T-cell (primary cell): ENCODE measurements around the gene ARR3. TPM values are rescaled to one million over a fixed set of nuclear protein-coding genes. Genes with fewer than 3 reads are reported as not detected.

Experiments
- ATAC-seq, 4 experiments: fragments of 200-7000 bp in 3 of 4; fragments of 150-1000 bp in 1 of 4; cut with Tn5 transposase; replicated peaks in 1 of 4; 1 replicate in 3 of 4; 2 replicates in 1 of 4; pipeline ENCODE4 v1.10.0; 2021; ENCODE audit warnings: moderate library complexity in 3 of 4, mild to moderate bottlenecking in 2 of 4, moderate number of reproducible peaks in 1 of 4
- CTCF ChIA-PET, 2 donors: fragments of 300-600 bp; sonication (Branson Sonifier 250); formaldehyde crosslinking; loops; one replicate each; lab custom pipeline; 2022; ENCODE audit warnings: antibody characterized with exemption in 2 of 2; lab: Charles Lee
- POLR2A ChIA-PET, 2 donors: fragments of 300-600 bp; sonication (Branson Sonifier 250); formaldehyde crosslinking; loops; one replicate each; lab custom pipeline; 2022; ENCODE audit warnings: antibody characterized with exemption in 2 of 2; lab: Charles Lee
- DNase-seq, 35 experiments: peaks; one replicate each; pipeline versions ENCODE4 v3.0.0 to v3.0.0-alpha.2; 2013 to 2023
- H3K27ac ChIP-seq: one replicate; pipeline ENCODE4 v1.5.1; 2013; ENCODE audit warnings: low read length
- H3K27me3 ChIP-seq, 2 experiments: replicated peaks in 1 of 2; 1 replicate in 1 of 2; 2 replicates in 1 of 2; pipeline versions ENCODE4 v1.6.1 to v1.7.0; 2013; ENCODE audit warnings: low read length in 1 of 2, mixed read lengths in 1 of 2; ENCODE audit not compliant: control insufficient read depth in 2 of 2, insufficient read depth in 2 of 2; ENCODE audit errors: extremely low read depth in 1 of 2
- H3K36me3 ChIP-seq, 2 donors: 1 replicate in 1 of 2; 2 replicates in 1 of 2; pipeline versions ENCODE4 v1.6.1 to v1.7.0; 2013; ENCODE audit warnings: low read length in 1 of 2; ENCODE audit not compliant: control insufficient read depth in 2 of 2, insufficient read depth in 1 of 2; ENCODE audit errors: extremely low read depth in 1 of 2
- H3K4me1 ChIP-seq, 2 experiments: 1 replicate in 1 of 2; 2 replicates in 1 of 2; pipeline versions ENCODE4 v1.6.1 to v1.7.0; 2013; ENCODE audit warnings: low read length in 2 of 2, mixed read lengths in 1 of 2; ENCODE audit not compliant: insufficient read depth in 2 of 2, control insufficient read depth in 1 of 2; ENCODE audit errors: extremely low read depth in 1 of 2
- H3K4me3 ChIP-seq, 2 donors: 1 replicate in 1 of 2; 2 replicates in 1 of 2; pipeline versions ENCODE4 v1.5.1 to v1.7.0; 2013; ENCODE audit warnings: mild to moderate bottlenecking in 2 of 2, low read length in 1 of 2, moderate library complexity in 1 of 2; ENCODE audit not compliant: control insufficient read depth in 1 of 2; ENCODE audit errors: extremely low read depth in 1 of 2
- H3K9me3 ChIP-seq: 2 replicates; pipeline ENCODE4 v1.7.0; 2013
- H3K27ac Mint-ChIP-seq, 2 donors: one replicate each; pipeline ENCODE4 v1.8.0; 2020 to 2021; ENCODE audit warnings: mild to moderate bottlenecking in 2 of 2, mixed read lengths in 2 of 2
- H3K27me3 Mint-ChIP-seq, 2 donors: one replicate each; pipeline ENCODE4 v1.8.0; 2021 to 2022; ENCODE audit warnings: mixed read lengths in 2 of 2
- H3K36me3 Mint-ChIP-seq: one replicate; pipeline ENCODE4 v1.8.0; 2021; ENCODE audit warnings: mixed read lengths
- H3K4me1 Mint-ChIP-seq, 3 donors: one replicate each; pipeline ENCODE4 v1.8.0; 2020 to 2022; ENCODE audit warnings: mixed read lengths in 3 of 3, mild to moderate bottlenecking in 1 of 3
- H3K4me3 Mint-ChIP-seq, 3 donors: one replicate each; pipeline ENCODE4 v1.8.0; 2020 to 2022; ENCODE audit warnings: mild to moderate bottlenecking in 3 of 3, mixed read lengths in 3 of 3, moderate library complexity in 3 of 3
- H3K9me3 Mint-ChIP-seq, 3 donors: one replicate each; pipeline ENCODE4 v1.8.0; 2020 to 2022; ENCODE audit warnings: mixed read lengths in 3 of 3
- WGBS: methylation state at CpG from one replicate; pipeline ENCODE4 v1.1.5; 2013; ENCODE audit warnings: missing lambda C conversion rate; ENCODE audit not compliant: insufficient coverage; 5-methylcytosine and 5-hydroxymethylcytosine counted together
- total RNA-seq, 35 experiments: library from RNA in 6 of 35; stranded (reverse) in 6 of 35; fragments of 120-200 nt in 1 of 35; gene quantifications; one replicate each; pipeline versions ENCODE4 v1.2.1 to v1.2.4 and lab custom pipeline; 2013 to 2026

ARR3 gene
- total RNA-seq (not detected), total RNA-seq (lab: John Stamatoyannopoulos, UW) (0 to 0.09 (median 0) reads per million in 29 experiments)
- total RNA-seq (2013), result not detected

DNA sequence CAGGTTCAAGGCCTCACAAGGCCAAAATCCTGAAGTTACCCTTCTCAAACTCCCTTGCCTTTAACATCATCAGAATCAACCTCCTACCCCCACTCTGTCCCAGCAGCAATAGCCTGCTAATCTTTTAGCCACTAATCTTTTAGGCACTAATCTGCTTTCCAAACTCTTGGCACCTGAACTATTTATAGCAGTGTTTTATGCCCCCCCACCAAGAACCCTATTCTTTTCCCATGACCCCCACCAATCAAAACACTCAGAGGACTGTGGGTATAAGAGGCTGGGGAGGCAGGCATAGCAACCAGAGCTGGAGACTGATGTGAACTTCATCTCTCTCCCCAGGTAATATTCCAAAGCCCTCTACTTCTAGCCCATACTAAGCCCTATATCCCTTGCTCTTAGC is at the start of gene ARR3:
ARR3 (plus strand) TSS at position 301 of the 400 bp plus-strand sequence. CDS start 1,052 bp downstream, outside the sequence.
- H3K36me3 ChIP-seq, result no peaks in the 10 kb centered on the region
- Mint-ChIP-seq H3K36me3 (peaks cover 7% of the 10 kb centered on the region), H3K4me3 (no peak within 1 kb of the TSS), H3K27ac (no peak within 1 kb of the TSS), H3K27me3 (peaks cover 0 to 23% of the 10 kb centered on the region in 2 donors), H3K9me3 (no peaks in the 10 kb centered on the region), H3K4me1 (no peaks in the 10 kb centered on the region)
- CTCF ChIA-PET, result no interaction called here
- H3K4me1 ChIP-seq, result no peaks in the 10 kb centered on the region
- H3K27ac ChIP-seq, result no peak within 1 kb of the TSS
- no peaks in the 10 kb centered on the region for H3K9me3 ChIP-seq
- H3K4me3 ChIP-seq, result no peak within 1 kb of the TSS
- no peaks in the 10 kb centered on the region for H3K27me3 ChIP-seq
- ATAC-seq (no peak), DNase-seq (no peak)
- POLR2A ChIA-PET, result no interaction called here

- ATAC-seq (no peak), DNase-seq (no peak)
- Mint-ChIP-seq H3K4me3 (no peak overlapping the region), H3K36me3 (no peaks in the 10 kb centered on the region), H3K27me3 (peaks cover 0 to 12% of the 10 kb centered on the region in 2 donors), H3K27ac (no peak overlapping the region), H3K9me3 (no peaks in the 10 kb centered on the region), H3K4me1 (no peaks in the 10 kb centered on the region)
- Histone ChIP-seq H3K36me3 (no peaks in the 10 kb centered on the region), H3K27me3 (no peaks in the 10 kb centered on the region), H3K9me3 (no peaks in the 10 kb centered on the region), H3K4me3 (no peak overlapping the region), H3K4me1 (no peaks in the 10 kb centered on the region), H3K27ac (no peak overlapping the region)
- ChIA-PET CTCF (interaction anchor here in 1 of 2 donors (0.6 to 1.3 kb wide), 2 partner anchors 109 to 123 kb away, joined by 3 read pairs; no protein-coding TSS in a partner anchor), POLR2A (no interaction called here)
- WGBS, result no CpG with 5 or more reads among the region's 5 CpGs
Observed at GRCh38 chrX:70219938-70220764, 48.0 kb upstream of the ARR3 start.

- Histone ChIP-seq H3K9me3 (no peaks in the 10 kb centered on the region), H3K36me3 (no peaks in the 10 kb centered on the region), H3K27me3 (no peaks in the 10 kb centered on the region), H3K4me1 (no peaks in the 10 kb centered on the region), H3K4me3 (no peak overlapping the region), H3K27ac (no peak overlapping the region)
- DNase-seq (no peak), ATAC-seq (no peak)
- CTCF ChIA-PET, result no interaction called here
- Mint-ChIP-seq H3K27ac (no peak overlapping the region), H3K36me3 (no peaks in the 10 kb centered on the region), H3K27me3 (peaks cover 0 to 8% of the 10 kb centered on the region in 2 donors), H3K9me3 (no peaks in the 10 kb centered on the region), H3K4me3 (no peak overlapping the region), H3K4me1 (no peaks in the 10 kb centered on the region)
- POLR2A ChIA-PET, result no interaction called here
Observed at GRCh38 chrX:70226048-70226447, 42.1 kb upstream of the ARR3 start.

- CTCF ChIA-PET, result no interaction called here
- no peaks in the 10 kb centered on the region for H3K4me1 ChIP-seq
- H3K27ac Mint-ChIP-seq, result no peak overlapping the region
- H3K27me3 Mint-ChIP-seq, result peaks cover 0 to 3% of the 10 kb centered on the region in 2 donors
- no peaks in the 10 kb centered on the region for H3K27me3 ChIP-seq
- POLR2A ChIA-PET, result no interaction called here
- no peaks in the 10 kb centered on the region for H3K4me1 Mint-ChIP-seq
- no peaks in the 10 kb centered on the region for H3K36me3 Mint-ChIP-seq
- no peak overlapping the region for H3K4me3 Mint-ChIP-seq
- H3K27ac ChIP-seq, result no peak overlapping the region
- no peaks in the 10 kb centered on the region for H3K9me3 ChIP-seq
- no peaks in the 10 kb centered on the region for H3K36me3 ChIP-seq
- DNase-seq (no peak), ATAC-seq (no peak)
- WGBS, result no CpG with 5 or more reads among the region's 2 CpGs
- no peaks in the 10 kb centered on the region for H3K9me3 Mint-ChIP-seq
- H3K4me3 ChIP-seq, result no peak overlapping the region
Observed at GRCh38 chrX:70226687-70227086, 41.4 kb upstream of the ARR3 start.

- Mint-ChIP-seq H3K9me3 (no peaks in the 10 kb centered on the region), H3K36me3 (peaks cover 5% of the 10 kb centered on the region), H3K27ac (no peak overlapping the region), H3K4me1 (peaks cover 0 to 2% (median 0%) of the 10 kb centered on the region in 3 donors), H3K27me3 (no peaks in the 10 kb centered on the region), H3K4me3 (no peak overlapping the region)
- no peaks in the 10 kb centered on the region for H3K36me3 ChIP-seq
- H3K9me3 ChIP-seq, result no peaks in the 10 kb centered on the region
- no peaks in the 10 kb centered on the region for H3K27me3 ChIP-seq
- no peak overlapping the region for H3K4me3 ChIP-seq
- WGBS, result no CpG with 5 or more reads among the region's 4 CpGs
- DNase-seq (no peak), ATAC-seq (no peak)
- ChIA-PET POLR2A (no interaction called here), CTCF (no interaction called here)
- no peak overlapping the region for H3K27ac ChIP-seq
- no peaks in the 10 kb centered on the region for H3K4me1 ChIP-seq
Observed at GRCh38 chrX:70231666-70232065, 36.5 kb upstream of the ARR3 start.

DNA sequence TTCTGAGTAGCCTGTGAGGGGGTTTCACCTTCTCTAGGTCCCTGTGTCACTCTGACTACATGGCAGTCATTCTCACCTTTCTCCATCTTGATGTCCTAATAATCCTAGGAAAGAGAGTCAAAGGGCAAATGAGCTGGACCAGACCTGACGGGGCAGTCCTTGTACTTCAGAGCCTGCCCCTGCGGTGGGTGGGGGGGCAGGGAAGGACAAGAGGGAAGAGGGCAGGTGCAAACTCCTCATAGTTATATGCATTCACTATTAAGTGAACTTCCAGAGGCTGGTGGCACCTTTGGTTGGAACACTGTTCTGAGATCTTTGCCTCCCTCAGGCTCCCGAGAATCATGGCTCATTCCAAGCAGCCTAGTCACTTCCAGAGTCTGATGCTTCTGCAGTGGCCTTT is 33.8 kb upstream of the ARR3 start, which contains the start of gene AWAT1:
AWAT1 (plus strand) TSS at position 301 of the 400 bp plus-strand sequence; CDS start at position 342, 41 bp downstream.
- Histone ChIP-seq H3K9me3 (no peaks in the 10 kb centered on the region), H3K4me3 (no peak within 1 kb of the TSS), H3K36me3 (no peaks in the 10 kb centered on the region), H3K27me3 (no peaks in the 10 kb centered on the region), H3K4me1 (no peaks in the 10 kb centered on the region), H3K27ac (no peak within 1 kb of the TSS)
- ChIA-PET POLR2A (no interaction called here), CTCF (no interaction called here)
- Mint-ChIP-seq H3K4me3 (no peak within 1 kb of the TSS), H3K27me3 (peaks cover 0 to 2% of the 10 kb centered on the region in 2 donors), H3K36me3 (peaks cover 5% of the 10 kb centered on the region), H3K4me1 (peaks cover 0 to 2% (median 0%) of the 10 kb centered on the region in 3 donors), H3K9me3 (no peaks in the 10 kb centered on the region), H3K27ac (no peak within 1 kb of the TSS)
- no peak for DNase-seq
- WGBS, result no CpG with 5 or more reads among the region's 3 CpGs
- ATAC-seq, result no peak
